Measurements from ENCODE around the gene TSHZ2.

TSHZ2 gene

DNA sequence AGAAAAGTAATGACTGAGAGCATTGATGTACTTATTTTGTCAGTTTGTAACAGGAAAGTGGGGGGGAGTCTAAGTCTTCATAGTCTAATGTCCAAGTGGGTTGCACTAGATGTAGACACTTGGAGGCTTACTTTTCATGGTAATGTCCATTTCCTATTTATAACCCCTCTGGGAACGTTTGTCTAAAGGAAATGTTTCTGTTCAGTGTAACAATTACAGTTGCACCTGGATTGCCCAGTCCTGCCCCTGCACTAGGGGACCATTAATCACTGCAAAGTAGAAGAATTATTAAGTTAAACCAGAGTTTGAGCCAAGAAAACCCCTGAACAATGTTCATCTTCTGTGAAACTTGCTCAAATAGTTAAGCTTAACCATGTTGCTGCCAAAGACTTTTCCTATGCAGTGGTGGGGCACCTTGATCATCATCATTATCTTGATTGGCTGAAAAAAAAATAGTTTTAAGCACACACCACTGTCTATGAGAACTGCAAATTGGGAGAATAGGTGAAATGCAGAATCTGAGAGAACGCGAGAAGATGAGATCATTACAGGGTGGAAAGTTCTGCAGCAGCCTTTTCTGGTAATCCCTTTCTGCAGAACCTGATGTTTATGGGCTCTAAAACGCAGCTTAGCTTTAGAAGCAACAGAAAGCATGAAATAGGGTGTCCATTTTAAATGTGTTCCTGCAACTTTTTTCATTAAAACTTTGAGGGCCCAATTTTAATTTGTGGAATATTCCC, 515.5 kb downstream of the TSHZ2 start:
- H3K36me3 Mint-ChIP-seq (ENCODE audit: low read depth) = peaks cover 23% of the 10 kb centered on the region
- peak overlapping the region; percentile 27 to 30 (median 28) for H3K27ac Mint-ChIP-seq
- peaks cover 25% of the 10 kb centered on the region for H3K4me1 Mint-ChIP-seq
- no peak for TF ChIP-seq CTCF (IDR thresholded peaks at IDR 0.05; ENCODE audit: unreplicated experiment in 3 of 3)
- no peaks in the 10 kb centered on the region for H3K27me3 Mint-ChIP-seq (ENCODE audit: low read depth)
- H3K9me3 Mint-ChIP-seq = peaks cover 4% of the 10 kb centered on the region
- no peak overlapping the region for H3K4me3 Mint-ChIP-seq

GRCh38 chr20:53488775-53489272, 516.7 kb downstream of the TSHZ2 start:
- peaks cover 2% of the 10 kb centered on the region for H3K9me3 Mint-ChIP-seq
- peak overlapping the region in 2 of 3 experiments; percentile 33 to 63 for H3K27ac Mint-ChIP-seq
- H3K27me3 Mint-ChIP-seq (ENCODE audit: low read depth) = no peaks in the 10 kb centered on the region
- H3K36me3 Mint-ChIP-seq (ENCODE audit: low read depth) = peaks cover 19% of the 10 kb centered on the region
- TF ChIP-seq CTCF (IDR thresholded peaks at IDR 0.05; ENCODE audit: unreplicated experiment in 3 of 3) = no peak
- H3K4me3 Mint-ChIP-seq = no peak overlapping the region
- H3K4me1 Mint-ChIP-seq = peaks cover 37% of the 10 kb centered on the region

GRCh38 chr20:53489528-53489927, 517.4 kb downstream of the TSHZ2 start:
- H3K9me3 Mint-ChIP-seq = no peaks in the 10 kb centered on the region
- no peak overlapping the region for H3K4me3 Mint-ChIP-seq
- H3K4me1 Mint-ChIP-seq = peaks cover 37% of the 10 kb centered on the region
- H3K27me3 Mint-ChIP-seq (ENCODE audit: low read depth) = no peaks in the 10 kb centered on the region
- peaks cover 16% of the 10 kb centered on the region for H3K36me3 Mint-ChIP-seq (ENCODE audit: low read depth)
- no peak for TF ChIP-seq CTCF (IDR thresholded peaks at IDR 0.05; ENCODE audit: unreplicated experiment in 3 of 3)
- peak overlapping the region in 2 of 3 experiments; percentile 33 to 55 for H3K27ac Mint-ChIP-seq

GRCh38 chr20:53490620-53491019, 518.5 kb downstream of the TSHZ2 start:
- Mint-ChIP-seq H3K27me3 (ENCODE audit: low read depth) (no peaks in the 10 kb centered on the region), H3K4me3 (no peak overlapping the region), H3K27ac (peak overlapping the region in 1 of 3 experiments; percentile 33), H3K36me3 (ENCODE audit: low read depth) (peaks cover 16% of the 10 kb centered on the region), H3K9me3 (no peaks in the 10 kb centered on the region), H3K4me1 (peaks cover 47% of the 10 kb centered on the region)
- no peak for TF ChIP-seq CTCF (IDR thresholded peaks at IDR 0.05; ENCODE audit: unreplicated experiment in 3 of 3)

GRCh38 chr20:53491462-53491861, 519.3 kb downstream of the TSHZ2 start:
- H3K27me3 Mint-ChIP-seq (ENCODE audit: low read depth) = no peaks in the 10 kb centered on the region
- no peak overlapping the region for H3K4me3 Mint-ChIP-seq
- H3K9me3 Mint-ChIP-seq = no peaks in the 10 kb centered on the region
- no peak for TF ChIP-seq CTCF (IDR thresholded peaks at IDR 0.05; ENCODE audit: unreplicated experiment in 3 of 3)
- peak overlapping the region in 2 of 3 experiments; percentile 75 to 94 for H3K27ac Mint-ChIP-seq
- H3K36me3 Mint-ChIP-seq (ENCODE audit: low read depth) = peaks cover 16% of the 10 kb centered on the region
- H3K4me1 Mint-ChIP-seq = peaks cover 52% of the 10 kb centered on the region

- Mint-ChIP-seq H3K36me3 (ENCODE audit: low read depth) (peaks cover 19% of the 10 kb centered on the region), H3K27me3 (ENCODE audit: low read depth) (no peaks in the 10 kb centered on the region), H3K4me3 (no peak overlapping the region), H3K4me1 (peaks cover 59% of the 10 kb centered on the region), H3K27ac (peak overlapping the region in 2 of 3 experiments; percentile 75 to 94), H3K9me3 (peaks cover 2% of the 10 kb centered on the region)
- TF ChIP-seq CTCF (IDR thresholded peaks at IDR 0.05; ENCODE audit: unreplicated experiment in 3 of 3) = no peak
These were observed 520.1 kb downstream of the TSHZ2 start for GRCh38 chr20:53492212-53492611.
